Measurements from ENCODE around the gene STXBP6.
"Not testable (repeated sequence)": the region's sequence is repeated elsewhere in the genome, so short reads cannot be mapped to it uniquely, and the experiment has no call there.

DNA sequence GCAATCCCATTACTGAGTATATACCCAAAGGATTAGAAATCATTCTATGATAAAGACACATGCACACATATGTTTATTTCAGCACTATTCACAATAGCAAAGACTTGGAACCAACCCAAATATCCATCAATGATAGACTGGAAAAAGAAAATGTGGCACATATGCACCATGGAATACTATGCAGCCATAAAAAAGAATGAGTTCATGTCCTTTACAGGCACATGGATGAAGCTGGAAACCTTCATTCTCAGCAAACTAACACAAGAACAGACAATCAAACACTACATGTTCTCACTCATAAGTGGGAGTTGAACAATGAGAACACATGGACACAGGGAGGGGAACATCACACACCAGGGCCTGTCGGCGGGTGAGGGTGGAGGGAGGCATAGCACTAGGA is 113.2 kb downstream of the STXBP6 start:
- TF ChIP-seq, protein P1, sequence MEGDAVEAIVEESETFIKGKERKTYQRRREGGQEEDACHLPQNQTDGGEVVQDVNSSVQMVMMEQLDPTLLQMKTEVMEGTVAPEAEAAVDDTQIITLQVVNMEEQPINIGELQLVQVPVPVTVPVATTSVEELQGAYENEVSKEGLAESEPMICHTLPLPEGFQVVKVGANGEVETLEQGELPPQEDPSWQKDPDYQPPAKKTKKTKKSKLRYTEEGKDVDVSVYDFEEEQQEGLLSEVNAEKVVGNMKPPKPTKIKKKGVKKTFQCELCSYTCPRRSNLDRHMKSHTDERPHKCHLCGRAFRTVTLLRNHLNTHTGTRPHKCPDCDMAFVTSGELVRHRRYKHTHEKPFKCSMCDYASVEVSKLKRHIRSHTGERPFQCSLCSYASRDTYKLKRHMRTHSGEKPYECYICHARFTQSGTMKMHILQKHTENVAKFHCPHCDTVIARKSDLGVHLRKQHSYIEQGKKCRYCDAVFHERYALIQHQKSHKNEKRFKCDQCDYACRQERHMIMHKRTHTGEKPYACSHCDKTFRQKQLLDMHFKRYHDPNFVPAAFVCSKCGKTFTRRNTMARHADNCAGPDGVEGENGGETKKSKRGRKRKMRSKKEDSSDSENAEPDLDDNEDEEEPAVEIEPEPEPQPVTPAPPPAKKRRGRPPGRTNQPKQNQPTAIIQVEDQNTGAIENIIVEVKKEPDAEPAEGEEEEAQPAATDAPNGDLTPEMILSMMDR (conservative IDR thresholded peaks at IDR 0.05) = not testable (repeated sequence)
- not testable (repeated sequence) for TF ChIP-seq ZFX (IDR thresholded peaks at IDR 0.05)

Measured in C4-2B (cell line).